ENCODE measurements around the gene PHTF1.

GRCh38 chr1:113805639-113806038 is 46.4 kb upstream of the PHTF1 start:
- TF ChIP-seq EP300 (conservative IDR thresholded peaks at IDR 0.05; ENCODE audit: poor library complexity, severe bottlenecking) (no peak), CTCF (IDR thresholded peaks at IDR 0.05; ENCODE audit: poor library complexity, severe bottlenecking) (no peak), POLR2AphosphoS5 (IDR thresholded peaks at IDR 0.05) (no peak), EZH2 (IDR thresholded peaks at IDR 0.05; ENCODE audit: borderline replicate concordance, insufficient read depth, low read length, poor library complexity, severe bottlenecking) (no peak), RAD21 (conservative IDR thresholded peaks at IDR 0.05) (no peak)

All from neural cell (in vitro differentiated cells).